ENCODE measurements around the gene CCDC33. TPM values are rescaled to one million over a fixed set of nuclear protein-coding genes. Genes with fewer than 3 reads are reported as not detected.

CCDC33 gene
- total RNA-seq, 1 donor from 2014 or later: 0.25 TPM

DNA sequence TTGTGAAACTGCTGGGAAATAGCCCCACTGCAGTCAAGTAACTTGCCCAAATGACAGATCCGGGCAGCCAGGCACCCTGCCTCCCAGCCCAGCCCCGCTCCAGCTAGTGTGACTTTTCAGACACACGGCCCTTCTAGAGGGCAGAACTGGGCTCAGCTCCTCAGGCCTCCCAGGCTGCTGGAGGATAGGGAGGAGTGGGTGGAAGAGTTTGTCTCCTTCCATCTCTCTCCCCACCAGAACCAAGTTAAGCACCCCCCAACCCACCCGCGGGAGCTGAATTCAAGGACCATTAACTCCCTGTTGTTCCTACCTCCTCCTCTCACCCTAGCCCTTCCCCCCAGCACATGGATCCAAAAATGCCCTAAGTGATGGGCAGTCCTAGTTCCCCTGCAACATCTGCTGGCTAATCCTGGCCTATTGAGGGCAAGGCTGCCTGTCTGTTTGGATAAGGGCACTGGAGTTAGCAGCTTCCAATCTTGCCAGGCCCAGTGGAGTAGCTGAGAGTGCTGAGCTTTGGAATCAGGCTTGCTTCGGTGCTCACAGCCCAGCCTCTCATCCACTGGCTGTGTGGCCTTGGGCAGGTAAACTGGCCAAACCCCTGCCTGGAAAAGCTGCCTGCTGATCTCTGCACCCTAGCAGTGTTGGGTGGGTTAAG, 3.1 kb downstream of the CCDC33 start:
- Histone ChIP-seq H3K4me3 (ENCODE audit: low read depth, low read length) (no peak overlapping the region), H3K36me3 (ENCODE audit: control insufficient read depth, insufficient read depth, low read length) (no peaks in the 10 kb centered on the region), H3K27me3 (ENCODE audit: control insufficient read depth, insufficient read depth, low read length) (no peaks in the 10 kb centered on the region)
- no peak for DNase-seq (ENCODE audit: low read depth)
- TF ChIP-seq, protein P1, sequence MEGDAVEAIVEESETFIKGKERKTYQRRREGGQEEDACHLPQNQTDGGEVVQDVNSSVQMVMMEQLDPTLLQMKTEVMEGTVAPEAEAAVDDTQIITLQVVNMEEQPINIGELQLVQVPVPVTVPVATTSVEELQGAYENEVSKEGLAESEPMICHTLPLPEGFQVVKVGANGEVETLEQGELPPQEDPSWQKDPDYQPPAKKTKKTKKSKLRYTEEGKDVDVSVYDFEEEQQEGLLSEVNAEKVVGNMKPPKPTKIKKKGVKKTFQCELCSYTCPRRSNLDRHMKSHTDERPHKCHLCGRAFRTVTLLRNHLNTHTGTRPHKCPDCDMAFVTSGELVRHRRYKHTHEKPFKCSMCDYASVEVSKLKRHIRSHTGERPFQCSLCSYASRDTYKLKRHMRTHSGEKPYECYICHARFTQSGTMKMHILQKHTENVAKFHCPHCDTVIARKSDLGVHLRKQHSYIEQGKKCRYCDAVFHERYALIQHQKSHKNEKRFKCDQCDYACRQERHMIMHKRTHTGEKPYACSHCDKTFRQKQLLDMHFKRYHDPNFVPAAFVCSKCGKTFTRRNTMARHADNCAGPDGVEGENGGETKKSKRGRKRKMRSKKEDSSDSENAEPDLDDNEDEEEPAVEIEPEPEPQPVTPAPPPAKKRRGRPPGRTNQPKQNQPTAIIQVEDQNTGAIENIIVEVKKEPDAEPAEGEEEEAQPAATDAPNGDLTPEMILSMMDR (IDR thresholded peaks at IDR 0.05; ENCODE audit: insufficient read depth, low read length, poor library complexity, severe bottlenecking): no peak

DNA sequence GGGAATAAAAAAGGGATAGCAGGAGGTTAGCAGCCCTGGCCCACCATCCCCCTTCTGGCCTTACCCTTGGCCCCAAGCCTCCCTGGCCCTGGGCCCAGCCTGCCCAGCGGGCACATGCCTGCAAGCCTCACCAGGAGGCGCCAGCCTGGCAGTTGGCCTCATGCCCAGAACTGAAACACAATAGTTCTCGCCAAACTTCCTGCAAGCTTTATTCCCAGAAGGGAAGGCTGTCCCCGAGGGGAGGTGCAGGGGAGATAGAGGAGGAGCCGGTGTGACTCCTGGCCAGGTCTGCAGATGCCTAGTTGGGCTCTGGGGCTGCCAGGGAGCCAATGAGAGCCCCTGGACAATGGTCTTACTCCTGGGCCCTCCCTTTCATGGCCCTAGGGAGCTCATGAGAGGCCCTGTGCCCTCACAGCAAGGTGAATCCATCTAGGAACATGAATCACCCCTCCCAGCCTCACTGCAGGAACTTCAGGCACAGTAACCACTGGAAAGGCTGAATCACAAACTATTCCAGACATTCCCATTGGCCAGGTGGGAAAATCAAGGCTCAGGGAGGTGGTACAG, 4.0 kb downstream of the CCDC33 start:
- H3K27me3 ChIP-seq (ENCODE audit: control insufficient read depth, insufficient read depth, low read length): no peaks in the 10 kb centered on the region
- no peaks in the 10 kb centered on the region for H3K36me3 ChIP-seq (ENCODE audit: control insufficient read depth, insufficient read depth, low read length)
- TF ChIP-seq, protein P1 (IDR thresholded peaks at IDR 0.05; ENCODE audit: insufficient read depth, low read length, poor library complexity, severe bottlenecking): peak; percentile 87
- DNase-seq (ENCODE audit: low read depth): peak; percentile 91
- no peak overlapping the region for H3K4me3 ChIP-seq (ENCODE audit: low read depth, low read length)

DNA sequence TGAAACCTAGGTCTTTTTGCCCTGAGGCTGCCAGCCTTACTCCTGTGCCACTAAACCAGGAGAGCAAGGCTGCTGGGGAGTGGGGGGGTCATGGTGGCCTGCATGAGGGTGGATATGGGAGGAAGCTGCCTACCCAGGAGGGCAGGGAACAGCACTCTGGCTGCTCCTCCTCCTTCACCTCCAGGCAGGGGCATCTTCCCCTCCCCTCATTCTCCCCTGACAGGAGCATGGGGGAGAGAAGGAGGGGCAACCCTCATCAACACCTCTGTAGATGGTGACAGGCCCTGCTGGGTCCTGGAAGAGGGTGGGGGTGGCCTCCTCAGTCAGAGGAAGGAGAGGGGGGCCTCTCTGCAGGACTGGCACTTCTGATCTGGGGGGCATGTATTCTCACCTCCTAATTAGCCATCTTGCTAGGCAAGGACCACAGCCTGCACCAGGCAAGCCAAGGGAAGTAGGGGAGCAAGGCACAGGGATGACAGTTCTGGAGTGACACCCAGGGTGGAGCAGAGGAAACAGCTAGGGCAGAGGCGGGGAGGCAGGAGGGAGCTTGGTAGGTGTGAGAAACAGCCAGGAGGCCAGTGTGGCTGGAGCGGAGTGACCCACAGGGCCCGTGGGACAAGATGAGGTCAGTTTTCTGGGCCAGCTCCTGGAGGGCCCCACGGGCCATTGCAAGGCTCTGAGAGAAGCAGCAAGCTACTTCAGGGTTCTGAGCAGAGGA, 4.9 kb downstream of the CCDC33 start:
- Histone ChIP-seq H3K27me3 (ENCODE audit: control insufficient read depth, insufficient read depth, low read length) (peaks cover 6% of the 10 kb centered on the region), H3K4me3 (ENCODE audit: low read depth, low read length) (no peak overlapping the region), H3K36me3 (ENCODE audit: control insufficient read depth, insufficient read depth, low read length) (no peaks in the 10 kb centered on the region)
- DNase-seq (ENCODE audit: low read depth): no peak
- TF ChIP-seq, protein P1 (IDR thresholded peaks at IDR 0.05; ENCODE audit: insufficient read depth, low read length, poor library complexity, severe bottlenecking): no peak

DNA sequence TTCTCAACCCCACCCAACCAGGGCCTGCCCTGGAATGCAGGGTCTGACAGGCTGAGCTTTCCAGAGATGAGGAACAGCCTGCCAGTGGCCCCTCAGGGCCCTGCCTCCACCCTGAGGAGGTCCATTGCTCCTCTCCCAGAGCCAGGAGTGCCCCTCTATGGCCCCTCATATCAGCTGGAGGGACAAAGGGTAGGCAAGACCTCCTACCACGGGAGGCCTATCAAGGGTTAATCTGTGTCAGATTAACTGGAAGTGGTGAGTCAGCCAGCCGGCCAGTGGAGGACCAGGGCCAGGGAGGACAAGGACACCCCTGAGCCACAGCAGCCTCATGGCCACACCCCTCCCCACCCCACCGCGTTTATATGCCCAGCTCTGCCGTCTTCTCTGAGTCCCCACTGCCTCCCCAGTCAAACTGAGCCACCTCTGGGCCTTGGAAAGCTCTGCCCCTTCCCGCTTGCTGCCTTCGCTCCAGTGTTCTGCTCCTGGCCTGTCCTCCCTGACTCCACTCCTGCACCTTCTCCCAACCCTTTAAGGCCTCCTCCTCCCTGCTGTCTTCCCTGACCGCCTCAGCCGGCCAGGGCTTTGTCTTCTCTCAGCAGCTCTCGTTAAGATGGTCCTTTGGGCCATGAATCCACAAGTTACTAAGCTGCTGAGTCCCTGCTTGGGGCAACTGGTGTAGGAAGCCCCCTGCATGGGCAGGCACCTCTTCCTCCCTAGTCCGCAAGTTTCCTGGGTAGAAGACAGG, 6.5 kb downstream of the CCDC33 start:
- H3K4me3 ChIP-seq (ENCODE audit: low read depth, low read length): no peak overlapping the region
- TF ChIP-seq, protein P1 (IDR thresholded peaks at IDR 0.05; ENCODE audit: insufficient read depth, low read length, poor library complexity, severe bottlenecking): no peak
- DNase-seq (ENCODE audit: low read depth): no peak
- H3K27me3 ChIP-seq (ENCODE audit: control insufficient read depth, insufficient read depth, low read length): peaks cover 9% of the 10 kb centered on the region
- no peaks in the 10 kb centered on the region for H3K36me3 ChIP-seq (ENCODE audit: control insufficient read depth, insufficient read depth, low read length)

DNA sequence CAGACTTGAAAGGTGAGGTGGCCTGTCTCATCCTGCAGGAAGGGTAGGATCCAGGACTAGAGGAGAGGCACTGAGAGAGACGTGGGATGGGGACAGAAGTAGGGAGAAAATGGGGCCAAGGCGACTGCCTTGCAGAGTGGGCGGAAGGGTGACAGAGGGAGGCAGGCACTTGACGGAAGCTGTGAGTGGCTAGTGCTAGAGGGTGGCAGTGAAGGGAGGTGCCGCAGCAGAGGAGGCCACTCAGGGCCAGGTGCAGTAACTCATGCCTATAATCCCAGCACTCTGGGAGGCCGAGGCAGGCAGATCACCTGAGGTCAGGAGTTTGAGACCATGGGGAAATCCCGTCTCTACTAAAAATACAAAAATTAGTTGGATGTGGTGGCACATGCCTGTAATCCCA, 7.3 kb downstream of the CCDC33 start:
- TF ChIP-seq, protein P1 (IDR thresholded peaks at IDR 0.05; ENCODE audit: insufficient read depth, low read length, poor library complexity, severe bottlenecking): no peak
- peaks cover 11% of the 10 kb centered on the region for H3K27me3 ChIP-seq (ENCODE audit: control insufficient read depth, insufficient read depth, low read length)

More for the DNA sequence above, 7.3 kb downstream of the CCDC33 start:
- Histone ChIP-seq H3K36me3 (ENCODE audit: control insufficient read depth, insufficient read depth, low read length) (no peaks in the 10 kb centered on the region), H3K4me3 (ENCODE audit: low read depth, low read length) (no peak overlapping the region)
- DNase-seq (ENCODE audit: low read depth): no peak
